ENCODE measurements around the gene RANBP17. TPM values are rescaled to one million over a fixed set of nuclear protein-coding genes. Genes with fewer than 3 reads are reported as not detected.
"Not testable (repeated sequence)": the region's sequence is repeated elsewhere in the genome, so short reads cannot be mapped to it uniquely, and the experiment has no call there.

Gene RANBP17
- total and polyA plus RNA-seq, 2 of the 4 experiments (the other 2 are of a cell fraction): 8.2 to 29.0 TPM

GRCh38 chr5:170980261-170980660 lies 118.4 kb downstream of the RANBP17 start:
- BruUV-seq (replicated peaks); H3K4me3 ChIP-seq (ENCODE audit: insufficient read depth, low read depth, low read length); H3K27me3 ChIP-seq (ENCODE audit: control insufficient read depth, insufficient read depth, low read length); ATAC-seq (ENCODE audit: low read depth); H2AK5ac ChIP-seq (ENCODE audit: low read depth, low read length); H2BK15ac ChIP-seq (ENCODE audit: low read depth, low read length); H2BK120ac ChIP-seq (ENCODE audit: low read depth, low read length); H4K5ac ChIP-seq (ENCODE audit: low read depth, low read length); H4K8ac ChIP-seq (ENCODE audit: low read depth in 2 of 2, low read length in 2 of 2); H3K4me2 ChIP-seq (ENCODE audit: low read depth, low read length); H3K4me1 ChIP-seq (ENCODE audit: control insufficient read depth, insufficient read depth, low read length); H4K91ac ChIP-seq (ENCODE audit: insufficient read depth, low read depth, low read length); H3K18ac ChIP-seq (ENCODE audit: low read depth, low read length); H3K9ac ChIP-seq (ENCODE audit: low read depth, low read length); H3K27ac ChIP-seq (ENCODE audit: insufficient read depth, low read length); H3K9me3 ChIP-seq (ENCODE audit: control insufficient read depth, insufficient read depth, low read length); H3K23ac ChIP-seq (ENCODE audit: low read depth, low read length); H3K9me1 ChIP-seq (ENCODE audit: insufficient read depth, low read length); CTCF ChIA-PET; H3K56ac ChIP-seq (ENCODE audit: extremely low read depth, insufficient read depth, low read length); H3K4ac ChIP-seq (ENCODE audit: low read depth, low read length); H3K79me1 ChIP-seq (ENCODE audit: low read depth in 1 of 2, low read length in 2 of 2); dilution Hi-C loops (cut with HindIII; ENCODE audit: low sequenced_read_pairs, unreplicated experiment); H2AK9ac ChIP-seq (replicated peaks; ENCODE audit: low read depth, low read length, poor library complexity); DNase-seq; H2AFZ ChIP-seq (replicated peaks; ENCODE audit: low read length, poor library complexity); H3K14ac ChIP-seq (replicated peaks; ENCODE audit: low read depth, low read length); H3K36me3 ChIP-seq (ENCODE audit: control insufficient read depth, insufficient read depth, low read length); POLR2A ChIA-PET (ENCODE audit: unreplicated experiment); H2BK20ac ChIP-seq (ENCODE audit: low read depth, low read length); intact Hi-C loops (cut with micrococcal nuclease); H4K20me1 ChIP-seq (ENCODE audit: insufficient read depth, low read length); H2BK5ac ChIP-seq (ENCODE audit: low read depth, low read length, poor library complexity, severe bottlenecking): not testable (repeated sequence)
- in situ Hi-C loops (cut with MboI; ENCODE audit: low sequenced_read_pairs): loop anchor here (25.0 kb wide), 1 partner anchor 357 kb away; no protein-coding TSS in a partner anchor
- WGBS, 2 experiments (ENCODE audit: extremely low coverage in 2 of 2, insufficient read length in 1 of 2): 100% methylated on average over 1 of the region's 2 CpGs; no CpG with 5 or more reads in 1 of the 2 experiments

All from IMR-90 (cell line).